Suppressor macrophage treated with lipopolysaccharide for 4 hours (primary cell): ENCODE data around the gene ALX4.

ENCODE experiments used
- DNase-seq: peaks from one replicate; pipeline ENCODE4 v3.0.0-alpha.2; 2020

ALX4 gene

DNA sequence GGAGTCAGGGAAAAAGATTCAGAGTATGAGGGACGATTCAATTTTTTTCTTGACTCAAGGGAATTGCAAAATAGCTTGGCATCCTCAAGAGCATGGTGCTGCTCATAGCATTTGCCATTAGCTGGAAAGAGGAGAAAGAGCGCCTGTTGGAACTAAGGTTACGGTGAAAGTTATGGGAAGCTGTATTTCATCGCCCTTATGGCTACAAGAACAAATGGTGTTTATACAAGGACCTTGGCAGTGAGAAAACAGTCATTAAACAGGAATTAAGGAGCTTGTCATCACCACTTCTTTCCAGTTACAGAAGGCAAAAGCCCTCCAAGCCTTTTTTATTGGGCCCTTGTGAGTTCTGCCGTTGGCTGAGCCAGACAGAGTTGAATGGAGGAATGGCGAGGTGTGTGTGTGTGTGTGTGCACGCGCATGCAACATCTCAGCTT, 74.2 kb downstream of the ALX4 start:
- DNase-seq: no peak

DNA sequence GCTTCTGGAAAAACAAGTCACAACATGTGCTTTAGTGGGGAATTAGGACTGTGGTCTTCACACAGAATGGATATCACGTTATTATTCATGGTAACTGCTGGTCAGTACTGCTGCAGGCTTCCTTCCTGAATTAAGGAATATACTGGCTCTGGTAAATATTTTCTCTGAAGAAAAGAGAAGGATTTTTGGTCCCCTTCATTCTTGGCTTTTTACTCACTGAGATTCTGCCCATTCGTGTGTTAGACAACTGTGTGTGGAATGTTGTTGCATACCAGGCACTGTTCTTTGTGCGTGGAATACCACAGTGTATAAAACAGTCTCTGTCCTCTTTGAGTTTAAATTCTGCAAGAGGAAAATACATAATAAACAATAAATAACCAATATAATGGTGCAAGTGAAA, 80.3 kb downstream of the ALX4 start:
- no peak for DNase-seq

- no peak for DNase-seq
Observed at GRCh38 chr11:44229098-44229497, 80.8 kb downstream of the ALX4 start.

GRCh38 chr11:44228379-44228778, 81.6 kb downstream of the ALX4 start:
- no peak for DNase-seq

GRCh38 chr11:44226945-44227344, 83.0 kb downstream of the ALX4 start:
- DNase-seq: no peak

GRCh38 chr11:44226490-44226889, 83.4 kb downstream of the ALX4 start:
- DNase-seq: no peak

GRCh38 chr11:44224867-44225501, 85.0 kb downstream of the ALX4 start:
- DNase-seq: no peak

DNA sequence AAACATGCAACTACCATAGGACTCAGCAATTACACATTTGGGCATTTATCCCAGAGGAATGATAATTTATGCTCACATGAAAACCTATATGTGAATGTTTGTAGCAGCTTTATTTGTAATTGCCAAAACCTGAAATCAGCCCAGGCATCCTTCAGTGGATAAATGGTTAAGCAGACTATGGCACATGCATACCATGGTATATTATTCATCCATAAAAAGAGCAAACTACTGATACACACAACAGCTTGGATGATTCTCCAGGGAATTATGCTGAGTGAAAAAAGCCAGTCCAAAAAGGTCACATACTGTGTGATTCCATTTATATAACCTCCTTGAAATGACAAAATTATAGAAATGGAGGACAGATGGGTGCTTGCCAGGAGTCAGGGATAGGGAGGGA, 86.7 kb downstream of the ALX4 start:
- DNase-seq: no peak

DNA sequence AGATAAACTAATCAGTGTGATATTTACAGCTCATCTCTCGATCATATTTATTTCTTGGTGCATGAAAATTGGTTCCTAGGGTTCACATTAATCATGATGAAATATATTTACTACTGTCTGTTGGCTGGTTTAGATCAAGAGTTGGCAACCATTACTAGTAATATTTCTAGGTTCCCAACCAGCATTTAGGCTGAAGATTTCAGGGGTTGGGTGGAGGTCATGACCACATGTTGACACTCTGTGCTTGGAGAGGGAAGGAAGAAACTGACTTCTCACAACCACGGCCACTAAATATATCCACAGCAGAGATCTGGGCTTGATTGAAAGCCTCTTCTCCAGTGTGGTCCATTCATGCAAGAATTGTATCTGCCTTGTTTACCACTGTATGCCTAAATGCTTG, 87.9 kb downstream of the ALX4 start:
- no peak for DNase-seq

DNA sequence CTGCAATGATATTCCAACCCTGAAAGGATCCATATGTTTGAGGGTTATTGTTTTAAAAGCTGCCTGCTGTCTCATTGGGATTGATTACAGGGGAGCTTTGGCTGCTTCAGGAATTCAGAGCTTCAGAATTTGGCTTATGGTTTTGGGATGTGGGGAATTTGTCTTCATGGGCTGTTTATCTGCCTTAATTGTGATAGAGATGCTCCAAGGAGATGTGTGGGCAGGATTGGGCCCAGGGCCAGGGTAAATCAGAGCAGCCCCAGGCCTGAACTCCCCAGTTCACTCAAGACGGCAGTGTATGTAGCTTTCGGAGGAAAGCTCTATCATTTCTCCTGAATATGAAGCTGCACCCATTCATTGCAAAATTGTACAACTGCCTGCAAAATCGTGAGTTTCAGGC, 88.5 kb downstream of the ALX4 start:
- no peak for DNase-seq

GRCh38 chr11:44219830-44220796, 89.8 kb downstream of the ALX4 start:
- no peak for DNase-seq

- no peak for DNase-seq
Observed at GRCh38 chr11:44217432-44217831, 92.5 kb downstream of the ALX4 start.

DNA sequence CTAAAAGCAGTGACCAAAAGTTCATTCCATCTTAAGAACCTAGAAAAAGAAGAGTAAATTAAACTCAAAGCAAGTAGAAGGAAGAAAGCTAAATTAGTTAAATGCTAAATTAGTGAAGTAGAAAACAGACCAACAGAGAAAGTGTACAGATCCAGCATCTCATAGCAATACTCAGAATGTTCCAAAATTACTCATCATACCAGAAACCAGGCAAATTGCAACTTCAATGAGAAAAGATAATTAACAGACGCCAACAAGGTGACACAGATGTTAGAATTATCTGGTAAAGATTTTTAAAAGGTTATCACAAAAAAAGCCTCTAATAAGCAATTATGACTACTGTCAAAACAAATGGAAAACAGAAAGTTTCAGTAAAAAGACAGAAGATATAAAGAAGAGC, 96.8 kb downstream of the ALX4 start:
- DNase-seq: no peak

GRCh38 chr11:44212128-44212527, 97.8 kb downstream of the ALX4 start:
- no peak for DNase-seq
